NCI-H1417 treated with DMSO at 0.1 percent for 48 hours (cell line): Measurements from ENCODE around the gene MORN3.

Experiments used
- DNase-seq: peaks from one replicate; lab custom pipeline; 2025; lab: John Stamatoyannopoulos, UW

Gene MORN3

GRCh38 chr12:121602766-121603165 lies 66.7 kb downstream of the MORN3 start:
- no peak for DNase-seq

GRCh38 chr12:121600702-121601336 lies 68.6 kb downstream of the MORN3 start:
- DNase-seq, result no peak
